GM12875 (cell line): ENCODE measurements around the gene ERAS.

ENCODE experiments used
- H3K4me3 ChIP-seq: one replicate; pipeline ENCODE4 v1.5.1; 2011; ENCODE audit warnings: low read depth, low read length, control low read depth
- CTCF ChIP-seq: IDR thresholded peaks from 2 replicates; pipeline ENCODE4 v1.5.1; 2011; ENCODE audit warnings: low read depth, mild to moderate bottlenecking, control low read depth, inconsistent platforms, low read length, moderate library complexity, borderline replicate concordance; ENCODE audit not compliant: insufficient read depth

Gene ERAS

GRCh38 chrX:48790477-48790876 lies 35.8 kb upstream of the ERAS start:
- no peak for TF ChIP-seq CTCF
- H3K4me3 ChIP-seq = no peak overlapping the region

GRCh38 chrX:48791063-48791820 lies 35.1 kb upstream of the ERAS start:
- no peak overlapping the region for H3K4me3 ChIP-seq
- TF ChIP-seq CTCF = no peak

- no peak overlapping the region for H3K4me3 ChIP-seq
- TF ChIP-seq CTCF = no peak
These were observed 34.1 kb upstream of the ERAS start for GRCh38 chrX:48792219-48792618.

- TF ChIP-seq CTCF = no peak
- H3K4me3 ChIP-seq = no peak overlapping the region
These were observed 32.4 kb upstream of the ERAS start for GRCh38 chrX:48793935-48794334.

GRCh38 chrX:48794340-48794910 lies 31.9 kb upstream of the ERAS start:
- no peak overlapping the region for H3K4me3 ChIP-seq
- TF ChIP-seq CTCF = no peak

GRCh38 chrX:48794911-48795515 lies 31.3 kb upstream of the ERAS start:
- TF ChIP-seq CTCF = no peak
- H3K4me3 ChIP-seq = no peak overlapping the region

GRCh38 chrX:48798318-48798717 lies 28.0 kb upstream of the ERAS start:
- TF ChIP-seq CTCF = no peak
- H3K4me3 ChIP-seq = no peak overlapping the region
